Retinal pigment epithelial cell (primary cell): ENCODE results near the gene KREMEN2.
"Not testable (repeated sequence)": the region's sequence is repeated elsewhere in the genome, so short reads cannot be mapped to it uniquely, and the experiment has no call there.

ENCODE experiments used
- DNase-seq: peaks from one replicate; pipeline ENCODE4 v3.0.0-alpha.2; 2010; ENCODE audit warnings: low read depth
- H3K4me3 ChIP-seq: 2 replicates; pipeline ENCODE4 v1.5.1; 2011; ENCODE audit warnings: mild to moderate bottlenecking, low read length, control low read depth, moderate library complexity
- TF ChIP-seq, protein P1 (sequence below): conservative IDR thresholded peaks from 2 replicates; pipeline ENCODE4 v1.5.1; 2011; ENCODE audit warnings: low read depth, low read length, control low read depth, inconsistent platforms

KREMEN2 gene

GRCh38 chr16:2925951-2926649 lies 38.0 kb upstream of the KREMEN2 start:
- H3K4me3 ChIP-seq, result peak overlapping the region; percentile 14
- TF ChIP-seq, protein P1, sequence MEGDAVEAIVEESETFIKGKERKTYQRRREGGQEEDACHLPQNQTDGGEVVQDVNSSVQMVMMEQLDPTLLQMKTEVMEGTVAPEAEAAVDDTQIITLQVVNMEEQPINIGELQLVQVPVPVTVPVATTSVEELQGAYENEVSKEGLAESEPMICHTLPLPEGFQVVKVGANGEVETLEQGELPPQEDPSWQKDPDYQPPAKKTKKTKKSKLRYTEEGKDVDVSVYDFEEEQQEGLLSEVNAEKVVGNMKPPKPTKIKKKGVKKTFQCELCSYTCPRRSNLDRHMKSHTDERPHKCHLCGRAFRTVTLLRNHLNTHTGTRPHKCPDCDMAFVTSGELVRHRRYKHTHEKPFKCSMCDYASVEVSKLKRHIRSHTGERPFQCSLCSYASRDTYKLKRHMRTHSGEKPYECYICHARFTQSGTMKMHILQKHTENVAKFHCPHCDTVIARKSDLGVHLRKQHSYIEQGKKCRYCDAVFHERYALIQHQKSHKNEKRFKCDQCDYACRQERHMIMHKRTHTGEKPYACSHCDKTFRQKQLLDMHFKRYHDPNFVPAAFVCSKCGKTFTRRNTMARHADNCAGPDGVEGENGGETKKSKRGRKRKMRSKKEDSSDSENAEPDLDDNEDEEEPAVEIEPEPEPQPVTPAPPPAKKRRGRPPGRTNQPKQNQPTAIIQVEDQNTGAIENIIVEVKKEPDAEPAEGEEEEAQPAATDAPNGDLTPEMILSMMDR, result no peak
- no peak for DNase-seq

- TF ChIP-seq, protein P1, result no peak
- no peak for DNase-seq
- H3K4me3 ChIP-seq, result no peak overlapping the region
Measured at GRCh38 chr16:2926650-2926999, 37.5 kb upstream of the KREMEN2 start.

DNA sequence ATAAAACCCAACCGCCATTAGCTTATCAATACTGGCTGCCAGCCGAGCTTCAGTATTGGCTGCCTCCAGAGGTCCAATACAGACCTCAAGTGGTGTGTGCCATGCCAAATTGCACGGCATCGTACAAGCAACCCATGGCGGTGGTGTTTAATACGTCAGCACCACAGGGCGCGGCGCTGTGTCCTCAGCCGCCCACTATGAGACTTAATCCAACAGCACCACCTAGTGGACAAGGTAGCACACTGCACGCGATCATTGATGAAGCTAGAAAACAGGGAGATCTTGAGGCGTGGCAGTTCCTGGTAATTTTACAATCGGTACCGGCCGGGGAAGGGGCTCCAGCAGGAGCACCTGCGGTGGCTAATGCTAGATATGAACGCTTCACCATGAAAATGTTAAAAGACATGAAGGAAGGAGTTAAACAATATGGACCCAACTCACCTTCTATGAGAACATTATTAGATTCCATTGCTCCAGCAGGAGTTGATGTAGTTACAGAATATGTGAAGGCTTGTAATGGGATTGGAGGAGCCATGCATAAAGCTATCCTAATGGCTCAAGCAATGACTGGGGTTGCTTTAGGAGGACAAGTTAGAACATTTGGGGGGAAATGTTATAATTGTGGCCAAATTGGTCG lies 36.9 kb upstream of the KREMEN2 start:
- TF ChIP-seq, protein P1, result peak; percentile 91
- peak; percentile 48 for DNase-seq
- H3K4me3 ChIP-seq, result no peak overlapping the region

- DNase-seq, H3K4me3 ChIP-seq: not testable (repeated sequence)
Measured at GRCh38 chr16:2928151-2928550, 35.9 kb upstream of the KREMEN2 start.

DNA sequence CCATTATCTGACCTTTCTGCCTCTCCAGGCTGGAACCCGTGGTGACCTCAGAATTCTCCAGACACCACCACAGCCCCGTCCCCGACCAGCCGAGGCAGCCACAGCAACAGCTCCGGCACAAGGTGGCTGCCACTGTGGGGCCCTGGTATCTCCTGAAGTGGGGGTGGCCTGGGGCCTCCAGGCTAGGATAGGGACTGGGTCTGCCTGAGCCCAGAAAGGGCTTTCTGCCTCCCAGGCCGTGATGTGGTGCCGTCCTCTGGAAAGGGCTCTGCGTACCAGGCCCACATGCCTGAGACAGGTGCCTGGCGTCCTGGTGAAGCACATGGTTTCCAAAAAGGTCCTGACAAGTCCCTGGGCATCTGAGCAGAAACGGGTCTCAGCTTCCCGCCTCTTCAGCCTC lies 35.3 kb upstream of the KREMEN2 start:
- DNase-seq, result no peak
- H3K4me3 ChIP-seq, result no peak overlapping the region

DNA sequence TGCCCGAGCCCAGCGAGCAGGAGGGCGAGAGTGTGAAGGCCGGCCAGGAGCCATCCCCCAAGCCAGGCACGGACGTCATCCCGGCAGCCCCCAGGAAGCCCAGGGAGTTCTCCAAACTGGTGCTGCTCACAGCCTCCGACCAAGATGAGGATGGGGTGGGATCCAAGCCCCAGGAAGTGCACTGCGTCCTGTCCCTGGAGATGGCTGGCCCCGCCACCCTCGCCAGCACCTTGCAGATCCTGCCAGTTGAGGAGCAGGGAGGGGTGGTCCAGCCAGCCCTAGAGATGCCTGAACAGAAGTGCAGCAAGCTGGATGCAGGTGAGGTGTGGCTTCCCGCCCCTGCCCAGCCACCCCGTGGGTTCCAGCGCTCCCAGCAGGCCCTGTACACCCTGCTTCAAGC lies 34.4 kb upstream of the KREMEN2 start:
- DNase-seq, result no peak
- H3K4me3 ChIP-seq, result no peak overlapping the region
- TF ChIP-seq, protein P1, result no peak

More for the DNA sequence above, 35.3 kb upstream of the KREMEN2 start:
- TF ChIP-seq, protein P1, result no peak

- no peak overlapping the region for H3K4me3 ChIP-seq
- TF ChIP-seq, protein P1, result no peak
- DNase-seq, result no peak
Measured at GRCh38 chr16:2930236-2930635, 33.8 kb upstream of the KREMEN2 start.

GRCh38 chr16:2931231-2931914 lies 32.7 kb upstream of the KREMEN2 start:
- DNase-seq, H3K4me3 ChIP-seq: not testable (repeated sequence)
